Stimulated activated CD4-positive, alpha-beta T cell treated with anti-CD3 and anti-CD28 coated beads, TNF-alpha, amount 100 ng/mL, for 1 hour (primary cell): ENCODE results near the gene GFRA3.

Experiments used
- DNase-seq, 3 donors: peaks; one replicate each; pipeline ENCODE4 v3.0.0-alpha.2; 2020; ENCODE audit warnings: low read depth in 3 of 3, low spot score in 1 of 3

GFRA3 gene

GRCh38 chr5:138246822-138247221 is 27.6 kb downstream of the GFRA3 start:
- no peak for DNase-seq

GRCh38 chr5:138246334-138246733 is 28.1 kb downstream of the GFRA3 start:
- DNase-seq: no peak

- no peak for DNase-seq
These were observed 28.7 kb downstream of the GFRA3 start for GRCh38 chr5:138245717-138246116.

DNA sequence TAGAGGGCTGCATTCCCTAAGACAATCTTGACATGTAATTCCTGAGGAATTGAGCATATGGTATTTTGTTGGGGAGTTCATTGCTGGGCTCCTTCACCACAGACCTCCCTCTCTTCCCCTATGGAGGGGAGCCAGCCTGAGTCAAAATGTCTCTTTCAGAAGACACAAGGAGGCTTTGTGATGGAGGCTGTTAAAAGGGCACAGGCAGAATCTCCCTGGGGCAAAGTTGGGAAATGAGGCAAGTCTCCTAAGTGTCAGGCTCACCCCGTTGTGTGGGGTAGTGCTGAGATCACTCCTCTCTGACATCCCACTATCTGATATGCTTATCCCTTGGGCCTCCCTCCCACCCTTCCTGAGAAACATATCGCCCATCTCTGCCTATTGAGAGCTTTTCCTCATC is 30.6 kb downstream of the GFRA3 start:
- DNase-seq: no peak

DNA sequence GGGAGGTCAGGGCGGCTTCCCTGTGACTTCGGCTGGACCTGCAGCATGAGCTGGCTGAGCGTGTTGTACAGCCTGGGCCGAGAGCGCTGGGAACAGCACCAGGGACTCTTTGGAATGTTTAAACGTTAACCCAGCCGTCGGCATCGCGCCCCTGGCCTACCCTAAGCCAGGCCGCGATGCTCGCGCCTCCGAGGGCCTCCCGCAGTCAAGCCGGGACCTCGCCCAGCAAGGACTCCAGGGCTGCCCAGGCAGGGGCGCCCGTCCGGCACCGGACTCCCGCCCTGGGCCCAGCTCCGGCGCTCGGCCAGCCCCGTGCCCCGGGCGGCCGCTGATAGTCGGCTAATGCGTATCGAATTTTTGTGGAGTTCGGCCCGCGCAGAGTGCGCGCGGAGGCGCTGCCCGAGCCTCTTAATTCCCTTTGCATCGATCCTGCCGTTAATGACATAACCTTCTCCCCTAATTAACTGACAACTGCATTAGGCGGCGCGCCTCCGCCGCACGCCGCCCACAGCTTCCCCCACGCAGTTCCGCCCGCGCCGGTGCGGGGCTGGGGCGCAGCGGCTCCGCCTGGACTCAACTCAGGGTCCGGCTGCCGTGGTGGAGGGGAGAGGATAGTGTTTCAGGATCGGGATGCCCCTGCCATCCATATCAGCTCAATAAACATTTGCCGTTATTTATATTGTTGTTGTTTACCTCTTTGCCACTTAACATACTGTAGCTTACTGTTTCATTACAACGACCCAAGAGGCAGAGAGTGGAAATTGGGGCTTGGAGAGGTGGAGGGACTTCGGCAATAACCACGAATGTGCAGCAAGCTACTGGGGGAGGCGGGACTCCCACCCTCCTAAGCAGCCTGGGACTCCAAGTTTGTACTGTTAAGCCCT is 32.5 kb downstream of the GFRA3 start:
- no peak for DNase-seq

DNA sequence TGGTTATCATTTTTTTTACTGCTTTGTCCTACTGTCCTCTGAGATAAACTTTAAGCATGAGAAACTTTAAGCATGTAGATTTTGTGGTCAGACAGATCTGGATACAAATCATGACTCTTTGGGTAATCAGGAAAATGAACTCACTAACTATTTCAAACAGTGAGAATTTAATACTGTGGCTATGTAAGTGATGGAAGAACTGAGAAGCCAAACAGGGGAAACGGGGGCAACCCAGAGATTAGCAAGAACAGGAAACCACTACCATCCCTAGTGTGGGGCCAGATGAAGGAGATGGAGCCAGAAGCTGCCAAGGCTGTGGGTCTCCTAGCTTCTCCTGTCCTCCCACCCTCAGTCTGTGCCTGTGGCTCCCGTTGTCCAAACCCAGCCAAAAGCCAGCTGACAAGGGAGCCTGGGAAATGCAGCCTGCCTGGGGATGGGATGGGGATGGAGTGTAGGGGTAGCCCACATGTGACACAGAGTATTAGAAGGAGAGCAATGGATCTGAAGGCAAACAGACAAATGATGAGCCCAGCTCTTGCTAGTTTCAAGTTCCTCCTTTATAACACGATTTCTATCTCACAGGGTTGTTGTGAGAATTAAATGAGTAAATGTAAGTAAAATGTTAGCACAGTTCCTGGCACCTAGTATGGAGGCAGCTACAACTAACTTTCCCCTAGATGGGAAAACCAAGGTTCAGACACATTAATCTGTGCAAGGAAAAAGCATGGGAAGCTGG is 33.6 kb downstream of the GFRA3 start:
- DNase-seq: no peak

DNA sequence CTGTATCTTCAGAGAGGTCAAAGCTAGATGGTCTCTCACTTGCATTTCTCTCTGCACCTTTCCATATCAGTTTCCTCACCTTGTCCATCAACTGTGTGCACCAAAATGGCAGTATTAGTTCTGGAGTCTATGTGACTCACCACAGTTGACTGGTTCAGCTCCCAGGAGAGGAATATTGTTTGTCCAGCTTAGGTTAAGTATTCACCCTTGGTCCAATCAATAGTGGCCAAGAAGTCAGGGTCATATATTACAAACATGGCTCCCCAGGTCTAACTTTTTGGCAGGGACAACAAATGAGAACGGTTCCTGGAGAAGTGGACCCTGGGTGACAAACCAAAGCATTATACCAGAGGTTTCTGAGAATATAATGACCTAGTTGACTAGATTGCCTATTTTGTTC is 36.4 kb downstream of the GFRA3 start:
- no peak for DNase-seq

DNA sequence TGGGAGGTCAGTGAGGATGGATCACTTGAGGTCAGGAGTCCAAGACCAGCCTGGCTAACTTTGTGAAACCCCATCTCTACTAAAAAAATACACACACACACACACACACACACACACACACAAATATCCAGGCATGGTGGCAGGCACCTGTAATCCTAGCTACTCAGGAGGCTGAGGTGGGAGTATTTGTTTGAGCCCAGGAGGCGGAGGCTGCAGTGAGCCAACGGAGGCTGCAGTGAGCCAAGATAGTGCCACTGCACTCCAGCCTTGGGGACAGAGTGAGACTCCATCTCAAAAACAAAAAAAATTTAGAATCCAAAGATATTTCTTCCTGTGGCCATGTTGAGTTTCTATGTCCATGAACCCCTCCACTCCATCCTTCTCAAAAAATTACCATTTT is 39.8 kb downstream of the GFRA3 start:
- DNase-seq: no peak

DNA sequence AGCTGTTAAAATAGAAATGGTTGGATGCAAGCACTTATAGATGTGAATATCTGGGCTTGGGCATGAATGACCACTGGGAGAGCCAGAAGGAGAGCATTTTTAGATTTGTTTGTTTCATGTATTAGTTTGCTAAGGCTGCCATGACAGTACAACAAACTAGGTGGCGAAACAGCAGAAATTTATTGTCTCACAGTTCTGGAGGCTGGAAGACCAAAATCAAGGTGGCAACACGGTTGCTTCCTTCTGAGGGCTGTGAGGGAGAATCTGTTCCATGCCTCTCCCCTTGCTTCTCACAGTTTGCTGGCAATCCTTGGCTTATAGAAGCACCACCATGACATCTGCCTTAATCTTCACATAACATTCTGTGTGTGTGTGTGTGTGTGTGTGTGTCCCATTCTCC is 41.1 kb downstream of the GFRA3 start:
- no peak for DNase-seq

DNA sequence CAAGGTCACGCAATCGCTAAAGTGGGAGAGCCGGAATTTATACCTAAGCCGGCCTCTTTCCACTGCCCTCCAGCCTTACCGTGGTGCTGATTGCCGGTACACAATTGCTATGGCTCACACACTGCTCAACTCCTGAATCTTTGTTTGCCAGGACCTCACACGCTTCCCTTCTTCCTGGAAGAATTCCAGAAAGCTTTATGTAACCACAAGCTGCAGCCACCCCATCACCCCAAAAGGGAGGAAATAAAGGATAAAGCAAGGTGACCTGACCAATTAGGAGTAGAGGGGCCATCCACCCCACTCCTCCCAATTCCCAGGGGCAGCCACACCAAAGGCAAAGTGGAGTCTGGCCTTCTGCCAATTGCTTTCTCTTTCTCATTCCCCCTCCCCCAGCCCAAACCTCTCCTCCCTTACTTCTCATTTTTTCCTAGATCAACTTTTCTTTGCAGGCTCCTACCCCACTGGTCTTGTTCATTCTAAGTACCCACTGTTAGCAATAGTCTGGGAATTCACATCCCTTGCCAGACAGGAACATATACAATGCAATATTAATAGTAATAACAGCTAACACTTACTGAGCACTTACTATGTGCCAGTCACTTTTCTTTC is 43.3 kb downstream of the GFRA3 start:
- no peak for DNase-seq

- no peak for DNase-seq
These were observed 44.2 kb downstream of the GFRA3 start for GRCh38 chr5:138230261-138230660.

GRCh38 chr5:138229387-138229786 is 45.0 kb downstream of the GFRA3 start:
- DNase-seq: no peak

DNA sequence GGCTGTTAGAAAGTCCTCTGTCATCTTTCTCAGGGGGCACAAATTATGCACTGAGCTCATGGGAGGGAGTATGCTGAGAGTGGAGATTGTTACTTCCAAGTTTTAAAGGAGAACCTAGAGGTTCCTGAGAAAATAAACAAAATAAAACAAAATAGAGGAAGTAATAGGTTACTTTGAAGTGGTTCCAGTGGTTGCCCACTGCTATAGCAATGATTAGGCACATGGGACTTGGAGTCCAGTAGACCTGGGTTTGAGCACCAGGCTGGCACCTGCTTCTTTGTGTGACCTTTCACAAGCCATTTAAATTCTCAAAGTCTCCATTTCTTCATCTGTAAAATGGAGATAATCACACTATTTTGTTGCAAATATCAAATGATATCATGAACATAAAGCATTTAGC is 47.5 kb downstream of the GFRA3 start:
- no peak for DNase-seq

GRCh38 chr5:138224712-138225111 is 49.7 kb downstream of the GFRA3 start:
- DNase-seq: no peak

GRCh38 chr5:138223532-138223931 is 50.9 kb downstream of the GFRA3 start:
- no peak for DNase-seq

GRCh38 chr5:138216799-138217198 is 57.6 kb downstream of the GFRA3 start:
- no peak for DNase-seq

GRCh38 chr5:138213161-138214029 is 61.0 kb downstream of the GFRA3 start, which contains the start of gene CDC23:
Gene CDC23, minus strand, starts transcription at chr5:138213323. Its CDS starts 11 bp downstream, at chr5:138213312.
- peak; percentile 67 to 70 (median 70) for DNase-seq

DNA sequence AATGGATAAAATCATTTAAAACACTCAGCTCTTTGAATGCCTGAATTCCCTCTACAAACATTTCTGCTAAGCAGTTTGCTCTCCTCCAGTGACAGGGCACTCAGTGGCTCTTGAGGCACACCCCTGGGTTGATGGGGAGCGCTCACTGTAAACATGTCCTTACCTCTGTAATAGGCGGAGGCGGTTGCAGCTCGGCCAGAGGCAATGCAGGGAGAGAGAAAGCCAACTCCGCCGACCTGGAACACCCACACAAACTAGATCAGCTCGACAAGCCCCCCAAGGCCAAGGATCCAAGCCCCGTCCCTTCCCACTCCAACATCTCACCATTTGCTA is 61.6 kb downstream of the GFRA3 start:
- no peak for DNase-seq

- DNase-seq: no peak
These were observed 63.4 kb downstream of the GFRA3 start for GRCh38 chr5:138210985-138211384.
